ENCODE measurements around the gene ZNF445.
"Not testable (repeated sequence)": the region's sequence is repeated elsewhere in the genome, so short reads cannot be mapped to it uniquely, and the experiment has no call there.

ZNF445 gene

GRCh38 chr3:44474886-44475285 lies 2.6 kb downstream of the ZNF445 start:
- not testable (repeated sequence) for DNase-seq

- no peak for DNase-seq
These were observed 7.0 kb downstream of the ZNF445 start for GRCh38 chr3:44470430-44470829.

GRCh38 chr3:44469914-44470313 lies 7.6 kb downstream of the ZNF445 start:
- DNase-seq = no peak

GRCh38 chr3:44468572-44469520 lies 8.6 kb downstream of the ZNF445 start:
- no peak for DNase-seq

GRCh38 chr3:44468099-44468537 lies 9.4 kb downstream of the ZNF445 start:
- DNase-seq = not testable (repeated sequence)

- DNase-seq = no peak
These were observed 10.2 kb downstream of the ZNF445 start for GRCh38 chr3:44467241-44467640.

GRCh38 chr3:44464920-44465319 lies 12.6 kb downstream of the ZNF445 start:
- not testable (repeated sequence) for DNase-seq

GRCh38 chr3:44464509-44464908 lies 13.0 kb downstream of the ZNF445 start:
- DNase-seq = no peak

- DNase-seq = not testable (repeated sequence)
These were observed 17.4 kb downstream of the ZNF445 start for GRCh38 chr3:44460050-44460449.

- no peak for DNase-seq
These were observed 22.2 kb downstream of the ZNF445 start for GRCh38 chr3:44455318-44455717.

- no peak for DNase-seq
These were observed 23.2 kb downstream of the ZNF445 start for GRCh38 chr3:44454258-44454657.

- DNase-seq = no peak
These were observed 26.0 kb downstream of the ZNF445 start for GRCh38 chr3:44451441-44451840.

GRCh38 chr3:44446929-44447328 lies 30.5 kb downstream of the ZNF445 start:
- DNase-seq = no peak

GRCh38 chr3:44445786-44446185 lies 31.7 kb downstream of the ZNF445 start:
- DNase-seq = no peak

- no peak for DNase-seq
These were observed 32.4 kb downstream of the ZNF445 start for GRCh38 chr3:44444896-44445691.

GRCh38 chr3:44444437-44444836 lies 33.0 kb downstream of the ZNF445 start:
- no peak for DNase-seq

- no peak for DNase-seq
These were observed 34.7 kb downstream of the ZNF445 start for GRCh38 chr3:44442596-44443309.

GRCh38 chr3:44439499-44440295 lies 37.8 kb downstream of the ZNF445 start:
- DNase-seq = no peak

GRCh38 chr3:44437800-44438199 lies 39.7 kb downstream of the ZNF445 start:
- DNase-seq = no peak

- DNase-seq = no peak
These were observed 41.3 kb downstream of the ZNF445 start for GRCh38 chr3:44436181-44436580.

- no peak for DNase-seq
These were observed 42.5 kb downstream of the ZNF445 start for GRCh38 chr3:44434834-44435510.

GRCh38 chr3:44430466-44430865 lies 47.0 kb downstream of the ZNF445 start:
- DNase-seq = no peak
